Breast epithelium (tissue), 4 donors: Measurements from ENCODE around the gene CENPP. TPM values are rescaled to one million over a fixed set of nuclear protein-coding genes. Genes with fewer than 3 reads are reported as not detected.

Source experiments
- DNase-seq, 2 donors: peaks; one replicate each; pipeline ENCODE4 v3.0.0-alpha.2; 2019; ENCODE audit warnings: low spot score in 2 of 2
- H3K27ac ChIP-seq, 2 donors: fragments of 200-600 bp; sonication (generic) in 1 of 2; one replicate each; pipeline ENCODE4 v1.5.1; 2016 to 2019; ENCODE audit warnings: mild to moderate bottlenecking in 1 of 2
- H3K27me3 ChIP-seq, 2 donors: fragments of 200-600 bp; sonication (generic) in 1 of 2; one replicate each; pipeline versions ENCODE4 v1.5.1 to v1.6.0; 2017 to 2019; ENCODE audit warnings: control low read depth in 1 of 2, mild to moderate bottlenecking in 1 of 2
- H3K36me3 ChIP-seq: fragments of 200-600 bp; one replicate; pipeline ENCODE4 v1.5.1; 2019
- H3K4me1 ChIP-seq, 2 donors: fragments of 200-600 bp; sonication (generic); one replicate each; pipeline ENCODE4 v1.5.1; 2016 to 2019; ENCODE audit warnings: control low read depth in 1 of 2
- H3K4me3 ChIP-seq, 3 donors: fragments of 200-600 bp; sonication (generic); 1 replicate in 2 of 3; 2 replicates in 1 of 3; pipeline ENCODE4 v1.5.1; 2016 to 2019; ENCODE audit warnings: mild to moderate bottlenecking in 3 of 3, moderate library complexity in 2 of 3
- H3K9me3 ChIP-seq, 2 donors: fragments of 200-600 bp; sonication (generic) in 1 of 2; one replicate each; pipeline ENCODE4 v1.5.1; 2016 to 2019; ENCODE audit warnings: control low read depth in 1 of 2
- CTCF ChIP-seq, 3 donors: fragments of 450-650 bp; IDR thresholded peaks; one replicate each; pipeline ENCODE4 v1.5.1; 2016 to 2017; ENCODE audit warnings: antibody characterized with exemption in 3 of 3, mild to moderate bottlenecking in 3 of 3, moderate library complexity in 3 of 3
- POLR2A ChIP-seq: fragments of 450-650 bp; IDR thresholded peaks from one replicate; pipeline ENCODE4 v1.6.1; 2016; ENCODE audit warnings: antibody characterized with exemption, mild to moderate bottlenecking, moderate library complexity
- POLR2AphosphoS5 ChIP-seq, 3 donors: sonication (generic); formaldehyde crosslinking; IDR thresholded peaks; one replicate each; pipeline ENCODE4 v1.6.1; 2017; ENCODE audit warnings: antibody characterized with exemption in 3 of 3
- intact Hi-C: fragments of 100-400 bp; cut with DNase I; formaldehyde crosslinking; loops from one replicate; pipeline ENCODE4 v1.15.1; 2023; ENCODE audit warnings: low total_unique reads
- total RNA-seq, 3 donors: library from RNA; depleted of rRNA; stranded (reverse); fragments of >200 nt; gene quantifications; one replicate each; pipeline ENCODE4 v1.1.0, GENCODE V29; 2016

Gene CENPP
- total RNA-seq, 3 donors from 2014 or later, result 3.9 to 6.1 (median 4.5) TPM

GRCh38 chr9:92496396-92497176 lies 170.8 kb downstream of the CENPP start:
- Histone ChIP-seq H3K27ac (no peak overlapping the region), H3K4me3 (no peak overlapping the region), H3K27me3 (no peaks in the 10 kb centered on the region), H3K36me3 (no peaks in the 10 kb centered on the region), H3K4me1 (no peaks in the 10 kb centered on the region), H3K9me3 (no peaks in the 10 kb centered on the region)
- TF ChIP-seq POLR2A, result no peak
- TF ChIP-seq CTCF (IDR thresholded peaks at IDR 0.05), result no peak
- no peak for TF ChIP-seq POLR2AphosphoS5 (IDR thresholded peaks at IDR 0.05)
- intact Hi-C loops, result no loop called here
- DNase-seq, result no peak

GRCh38 chr9:92499701-92500100 lies 173.9 kb downstream of the CENPP start:
- Histone ChIP-seq H3K4me1 (no peaks in the 10 kb centered on the region), H3K27me3 (no peaks in the 10 kb centered on the region), H3K36me3 (no peaks in the 10 kb centered on the region), H3K9me3 (no peaks in the 10 kb centered on the region), H3K4me3 (no peak overlapping the region), H3K27ac (no peak overlapping the region)
- intact Hi-C loops, result no loop called here
- no peak for DNase-seq
- TF ChIP-seq POLR2A (no peak), POLR2AphosphoS5 (IDR thresholded peaks at IDR 0.05) (no peak)

GRCh38 chr9:92500725-92501124 lies 175.0 kb downstream of the CENPP start:
- Histone ChIP-seq H3K27ac (peak overlapping the region in 1 of 2 donors; percentile 28), H3K27me3 (no peaks in the 10 kb centered on the region), H3K4me1 (no peaks in the 10 kb centered on the region), H3K9me3 (no peaks in the 10 kb centered on the region), H3K4me3 (no peak overlapping the region), H3K36me3 (no peaks in the 10 kb centered on the region)
- intact Hi-C loops, result no loop called here
- no peak for DNase-seq
- no peak for TF ChIP-seq POLR2A
- TF ChIP-seq POLR2AphosphoS5 (IDR thresholded peaks at IDR 0.05), result no peak
- TF ChIP-seq CTCF (IDR thresholded peaks at IDR 0.05), result no peak

GRCh38 chr9:92501671-92502393 lies 176.1 kb downstream of the CENPP start:
- no peak for DNase-seq
- H3K27me3 ChIP-seq, result no peaks in the 10 kb centered on the region
- H3K27ac ChIP-seq, result peak overlapping the region in 1 of 2 donors; percentile 39
- intact Hi-C loops, result no loop called here
- H3K4me1 ChIP-seq, result peaks cover 0 to 4% of the 10 kb centered on the region in 2 donors
- TF ChIP-seq CTCF (IDR thresholded peaks at IDR 0.05) (peak in 2 of 3 donors; percentile 26), POLR2AphosphoS5 (IDR thresholded peaks at IDR 0.05) (no peak)
- no peaks in the 10 kb centered on the region for H3K36me3 ChIP-seq
- no peak overlapping the region for H3K4me3 ChIP-seq
- no peaks in the 10 kb centered on the region for H3K9me3 ChIP-seq

GRCh38 chr9:92503156-92503555 lies 177.4 kb downstream of the CENPP start:
- Histone ChIP-seq H3K4me1 (peaks cover 0 to 4% of the 10 kb centered on the region in 2 donors), H3K9me3 (no peaks in the 10 kb centered on the region), H3K27ac (no peak overlapping the region), H3K4me3 (no peak overlapping the region), H3K27me3 (no peaks in the 10 kb centered on the region), H3K36me3 (no peaks in the 10 kb centered on the region)
- DNase-seq, result no peak
- TF ChIP-seq POLR2A, result no peak
- intact Hi-C loops, result no loop called here

GRCh38 chr9:92504881-92505280 lies 179.1 kb downstream of the CENPP start:
- Histone ChIP-seq H3K9me3 (no peaks in the 10 kb centered on the region), H3K36me3 (no peaks in the 10 kb centered on the region), H3K27ac (peak overlapping the region; percentile 5 to 15), H3K4me3 (no peak overlapping the region), H3K4me1 (peaks cover 0 to 4% of the 10 kb centered on the region in 2 donors), H3K27me3 (no peaks in the 10 kb centered on the region)
- DNase-seq, result no peak
- TF ChIP-seq POLR2A, result no peak
- no peak for TF ChIP-seq POLR2AphosphoS5 (IDR thresholded peaks at IDR 0.05)
- no peak for TF ChIP-seq CTCF (IDR thresholded peaks at IDR 0.05)
- intact Hi-C loops, result no loop called here
